Uterus (tissue), 2 donors: Measurements from ENCODE around the gene PARD3.

Experiments used
- CTCF ChIP-seq, 4 experiments: fragments of 200-600 bp in 2 of 4; fragments of 450-650 bp in 2 of 4; sonication (generic) in 2 of 4; IDR thresholded peaks; one replicate each; pipeline ENCODE4 v1.5.1; 2016 to 2019; ENCODE audit warnings: antibody characterized with exemption in 4 of 4, mild to moderate bottlenecking in 2 of 4, moderate library complexity in 1 of 4
- POLR2A ChIP-seq, 2 donors: fragments of 450-650 bp; IDR thresholded peaks; one replicate each; pipeline ENCODE4 v1.6.1; 2016; ENCODE audit warnings: antibody characterized with exemption in 2 of 2, mild to moderate bottlenecking in 1 of 2, moderate library complexity in 1 of 2

GRCh38 chr10:34426041-34426440 is 389.1 kb downstream of the PARD3 start:
- TF ChIP-seq CTCF (IDR thresholded peaks at IDR 0.05), result no peak
- no peak for TF ChIP-seq POLR2A (IDR thresholded peaks at IDR 0.05)
